RPMI8226 (cell line): ENCODE data around the gene RAPGEF5.
A peak's percentile ranks its signal among the peaks of the same experiment; 100 is the strongest.

Experiments used
- DNase-seq: peaks from one replicate; pipeline ENCODE4 v3.0.0-alpha.2; 2015

Gene RAPGEF5

DNA sequence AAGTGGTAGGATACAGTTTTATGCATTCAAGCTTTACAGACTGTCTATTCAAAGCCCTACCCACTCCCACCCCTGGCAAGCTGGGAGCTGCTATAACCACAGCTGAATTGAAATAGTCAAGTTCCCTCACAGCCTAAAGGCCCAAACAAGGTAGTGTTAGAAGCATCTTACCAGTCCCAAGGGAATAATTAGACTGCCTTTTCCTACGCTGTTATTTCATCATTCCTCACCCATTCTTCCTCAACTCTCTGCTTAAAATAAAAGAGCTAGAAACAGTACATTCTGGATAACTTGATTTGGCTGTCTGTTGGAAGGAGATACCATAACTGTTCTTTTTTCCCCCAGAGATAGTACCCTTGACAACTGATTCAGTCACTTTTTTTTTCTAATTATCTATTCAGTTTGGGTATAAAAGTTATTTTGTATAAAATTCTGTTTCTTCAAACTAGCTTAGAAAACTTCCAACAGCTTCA lies 54.0 kb downstream of the RAPGEF5 start:
- no peak for DNase-seq

DNA sequence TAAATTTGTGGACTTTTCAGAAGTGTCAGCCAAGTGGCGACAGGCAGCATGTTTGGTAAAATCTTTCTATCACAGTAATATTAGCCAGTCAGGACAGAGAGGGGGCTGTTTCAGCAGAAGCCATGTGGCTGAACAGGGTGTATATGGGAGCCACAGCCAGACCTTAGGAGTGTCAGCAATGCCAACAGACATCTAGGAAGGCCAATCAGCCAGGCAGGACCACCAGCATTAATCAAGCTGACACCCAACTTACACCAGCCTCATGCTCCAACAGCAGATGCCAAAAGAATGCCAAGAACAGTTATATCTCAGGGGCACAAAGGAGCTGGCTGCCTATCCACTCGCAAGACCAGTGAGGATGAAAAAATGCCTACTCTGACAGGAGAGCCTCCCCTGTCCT lies 54.8 kb downstream of the RAPGEF5 start:
- DNase-seq = no peak

DNA sequence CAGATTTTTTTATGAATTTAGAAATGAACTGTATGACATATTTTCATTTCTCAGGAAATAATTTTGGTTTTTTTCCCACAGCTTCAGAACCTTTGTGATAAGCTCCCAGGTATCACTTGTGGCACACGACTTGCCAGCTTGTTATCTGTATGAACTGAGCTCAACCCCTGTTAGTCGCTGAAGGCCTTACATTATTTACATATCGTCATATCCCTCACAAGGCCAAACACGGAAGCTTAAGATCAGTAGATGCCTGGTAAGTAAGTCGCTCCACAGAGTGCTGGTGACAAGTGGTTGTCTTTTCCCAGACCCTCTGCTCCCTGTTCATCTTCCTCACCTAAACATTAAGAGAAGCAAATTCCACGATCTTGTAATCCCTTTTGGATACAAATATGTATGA lies 55.2 kb downstream of the RAPGEF5 start:
- no peak for DNase-seq

DNA sequence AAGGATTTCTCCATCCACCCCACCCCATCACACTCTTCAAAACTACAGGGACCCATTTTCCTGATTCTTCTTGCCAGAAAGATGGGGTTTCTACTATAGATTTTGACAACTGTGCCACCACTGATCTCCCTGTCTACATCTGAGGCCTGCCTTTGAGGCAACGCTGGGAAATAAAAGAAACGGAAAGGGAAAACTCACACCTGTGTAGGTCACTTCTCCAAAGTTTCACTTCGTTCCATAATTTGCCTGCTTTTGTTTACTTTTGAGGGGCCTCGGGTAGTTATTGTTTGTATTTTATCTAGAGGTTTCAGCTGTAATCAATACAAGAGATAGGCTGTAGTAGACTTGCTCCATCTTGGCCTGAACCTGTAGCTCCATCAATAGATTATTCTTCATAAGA lies 56.1 kb downstream of the RAPGEF5 start:
- no peak for DNase-seq

DNA sequence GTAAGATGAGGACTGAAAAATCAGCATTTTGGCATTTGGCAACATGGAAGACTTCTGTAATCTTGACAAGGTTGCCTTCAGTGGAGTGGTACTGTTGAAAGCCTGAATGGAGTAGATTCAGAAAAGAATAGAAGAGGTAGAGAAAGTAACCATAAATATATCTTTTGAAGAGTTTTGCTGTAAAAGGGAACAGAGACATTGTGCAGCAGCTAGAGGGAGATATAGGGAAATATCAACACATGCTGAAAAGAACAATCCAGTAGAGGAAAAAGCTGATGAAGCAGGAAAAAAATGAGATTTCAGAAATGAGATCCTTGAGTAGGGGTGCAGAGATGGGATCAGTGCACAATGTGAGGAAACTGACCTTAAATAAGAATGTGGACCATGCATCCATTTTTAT lies 60.0 kb downstream of the RAPGEF5 start:
- peak; percentile 10 for DNase-seq

DNA sequence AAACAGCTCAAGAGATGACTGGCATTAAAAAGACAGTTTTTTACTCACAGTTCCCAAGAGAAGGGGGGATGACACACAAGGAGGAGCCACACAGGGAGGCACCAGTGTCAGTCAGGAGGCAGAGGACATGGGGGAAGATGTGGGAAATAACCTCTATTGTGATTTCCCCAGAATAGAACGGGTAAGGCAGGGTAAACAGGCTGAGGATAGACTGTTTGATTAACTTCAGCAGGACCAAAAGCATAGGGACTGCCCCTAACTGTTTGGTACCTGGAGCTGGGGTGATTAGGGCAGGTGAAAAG lies 60.7 kb downstream of the RAPGEF5 start:
- DNase-seq = no peak

DNA sequence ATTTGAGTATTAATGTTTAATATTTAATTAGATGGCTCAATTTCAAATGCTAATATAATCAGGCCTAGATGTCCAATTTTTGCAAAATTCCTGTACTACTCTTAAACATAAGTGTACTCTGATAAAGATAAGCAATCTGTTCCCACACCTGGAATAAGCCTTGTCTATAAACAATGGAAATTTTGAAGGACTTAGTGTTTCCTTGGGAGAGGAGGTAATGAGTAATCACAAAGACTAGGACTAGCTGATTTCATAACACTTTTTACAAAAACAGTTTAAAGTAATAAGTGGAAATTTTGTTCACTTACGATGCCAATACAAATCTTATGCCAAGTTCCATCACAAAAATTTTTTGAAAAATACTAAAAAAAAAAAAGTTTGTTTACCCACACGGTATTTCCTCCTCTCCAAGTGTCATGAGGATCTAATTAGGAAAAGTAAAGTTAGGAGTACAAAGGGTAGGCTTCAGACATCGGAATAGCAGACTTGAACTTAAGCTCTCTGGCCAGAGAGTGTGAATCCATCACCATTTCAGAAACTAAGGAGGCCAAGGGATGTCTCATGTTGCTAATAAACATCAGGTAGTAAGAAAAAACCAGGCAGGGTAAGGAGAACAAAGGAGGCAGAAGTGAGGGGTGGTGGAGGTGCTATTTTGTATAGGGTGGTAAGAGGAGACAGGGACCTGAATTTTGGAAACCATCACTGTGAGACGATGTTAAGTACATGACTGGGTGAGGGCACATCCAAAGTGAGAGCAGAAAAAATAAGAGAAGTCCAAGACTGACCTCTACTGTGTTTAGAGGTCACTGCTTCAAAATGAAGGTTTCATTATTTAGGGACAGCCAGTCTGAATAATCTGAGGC lies 61.3 kb downstream of the RAPGEF5 start:
- no peak for DNase-seq

DNA sequence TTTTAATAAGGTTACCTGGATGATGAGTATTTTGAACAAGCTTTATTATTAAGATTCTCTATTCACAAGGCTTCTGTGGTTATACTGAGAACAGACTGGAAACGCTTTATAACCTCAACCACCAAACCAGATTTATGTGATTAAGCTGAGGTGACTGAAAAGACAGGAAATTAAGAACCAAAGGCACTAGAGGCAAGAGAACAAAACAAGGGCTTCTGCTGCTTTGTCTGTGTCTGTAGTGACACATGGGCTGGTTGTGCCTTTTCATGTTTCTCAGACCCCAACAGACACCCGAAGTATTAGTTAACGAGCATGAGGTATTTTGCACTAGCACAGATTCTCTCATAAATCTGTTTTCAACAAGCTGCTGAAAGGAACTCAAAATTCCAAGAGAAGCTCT lies 64.4 kb downstream of the RAPGEF5 start:
- DNase-seq = no peak

DNA sequence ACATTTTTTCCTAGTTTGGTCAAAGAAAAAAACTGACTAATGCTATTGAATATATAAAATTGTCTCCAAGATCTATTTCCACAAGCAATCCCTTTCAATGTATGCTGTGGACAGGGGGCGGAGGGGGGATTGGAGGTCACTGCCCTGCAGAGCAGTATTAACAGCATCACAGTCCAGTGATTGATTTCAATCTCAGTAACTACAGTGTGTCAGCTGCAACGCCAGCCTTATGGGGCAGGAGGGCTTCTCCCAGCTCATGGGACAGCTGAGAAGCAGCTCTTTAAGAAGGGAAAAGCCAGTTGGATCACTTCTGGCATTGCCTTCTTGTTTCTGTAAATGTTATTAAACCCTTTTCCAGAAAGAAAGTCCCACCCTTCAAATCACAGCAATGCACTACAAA lies 65.0 kb downstream of the RAPGEF5 start:
- no peak for DNase-seq

DNA sequence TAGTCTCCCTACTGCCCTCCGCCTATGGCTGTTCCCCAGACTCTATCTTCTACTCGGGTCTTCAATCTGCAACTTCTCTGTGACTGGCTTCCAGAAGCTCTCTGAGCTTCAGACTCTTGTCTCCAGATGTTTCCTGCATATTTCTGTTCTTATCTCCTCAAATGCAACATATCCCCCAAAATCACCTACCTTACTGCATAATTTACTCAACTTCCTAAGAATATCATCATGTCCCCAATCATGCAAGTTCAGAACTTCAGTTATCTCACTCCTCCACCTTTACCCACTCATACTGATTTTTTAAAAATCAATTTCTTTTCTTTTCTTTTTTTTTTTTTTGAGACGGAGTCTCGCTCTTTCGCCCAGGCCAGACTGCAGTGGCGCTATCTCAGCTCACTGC lies 68.8 kb downstream of the RAPGEF5 start:
- no peak for DNase-seq

DNA sequence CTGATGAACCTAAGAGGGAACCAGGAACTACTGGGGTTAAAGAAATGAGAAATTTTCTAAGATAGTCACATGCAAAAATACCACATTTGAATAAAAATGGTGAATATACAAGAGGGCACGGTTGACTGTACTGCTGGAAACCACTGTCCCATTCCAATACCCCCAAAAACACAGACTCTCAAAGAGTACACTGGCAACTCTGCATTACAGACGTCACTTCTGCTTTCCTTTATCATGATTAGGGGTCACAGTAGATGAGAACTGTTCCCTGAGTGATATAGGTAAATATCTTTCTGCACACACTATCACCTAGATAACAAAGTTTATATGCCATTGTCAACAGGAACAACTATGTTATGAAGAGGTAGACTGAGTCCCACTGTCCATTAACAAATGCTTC lies 69.5 kb downstream of the RAPGEF5 start:
- DNase-seq = no peak

DNA sequence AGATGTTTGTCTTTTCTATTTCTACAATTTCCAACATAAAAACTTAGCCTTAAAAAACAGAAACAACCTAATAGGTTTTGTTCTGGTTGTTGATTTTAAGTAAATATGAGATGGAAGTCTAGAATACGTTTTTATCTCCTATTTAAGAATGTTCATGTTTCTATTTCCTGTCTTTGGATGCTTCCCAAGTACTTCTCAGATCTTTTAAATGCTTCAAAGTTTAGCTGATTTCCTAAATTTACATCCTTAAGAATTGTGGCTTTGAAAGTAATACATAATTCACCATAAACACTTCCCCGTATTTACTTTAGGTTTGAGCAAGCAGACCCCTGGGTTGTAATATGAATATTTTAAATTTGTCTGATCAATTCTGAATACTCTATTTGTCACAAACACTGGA lies 70.5 kb downstream of the RAPGEF5 start:
- DNase-seq = no peak

DNA sequence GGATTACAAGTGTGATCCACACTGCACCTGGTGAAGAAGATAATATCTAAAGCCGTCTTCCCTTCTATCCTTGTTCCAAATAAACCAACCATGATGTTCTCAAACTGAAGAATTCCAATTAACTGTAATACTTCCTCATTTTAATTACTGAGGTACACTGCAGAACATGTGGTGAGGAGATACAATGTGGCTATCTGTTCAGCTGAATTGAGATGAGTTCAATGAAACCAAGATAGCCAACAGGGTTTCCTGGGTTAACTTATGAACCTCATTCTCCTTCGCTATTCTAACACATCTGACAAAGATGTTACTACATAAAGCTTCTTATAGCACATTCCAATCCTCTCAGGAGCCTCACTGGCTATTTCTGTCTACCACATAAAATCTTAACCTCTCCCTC lies 75.5 kb downstream of the RAPGEF5 start:
- no peak for DNase-seq

DNA sequence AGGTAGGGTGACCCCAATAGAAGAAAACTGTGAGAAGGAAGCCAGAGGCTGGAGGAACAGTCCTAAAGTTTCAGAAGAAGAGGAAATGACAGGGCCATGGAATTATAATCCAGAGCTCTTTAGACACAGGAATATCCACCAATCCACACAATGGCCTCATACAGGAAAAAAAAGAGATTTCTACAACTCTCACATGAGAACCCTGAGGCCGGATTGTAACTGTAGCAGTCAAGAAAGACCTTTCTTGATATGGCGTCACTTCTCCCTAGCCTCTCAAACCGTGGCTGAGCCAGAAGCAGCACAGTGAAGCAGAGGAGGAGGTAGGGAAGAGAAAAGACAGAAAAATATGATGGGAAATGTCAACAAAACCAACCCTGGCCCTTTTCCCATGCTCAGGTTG lies 76.9 kb downstream of the RAPGEF5 start:
- no peak for DNase-seq

DNA sequence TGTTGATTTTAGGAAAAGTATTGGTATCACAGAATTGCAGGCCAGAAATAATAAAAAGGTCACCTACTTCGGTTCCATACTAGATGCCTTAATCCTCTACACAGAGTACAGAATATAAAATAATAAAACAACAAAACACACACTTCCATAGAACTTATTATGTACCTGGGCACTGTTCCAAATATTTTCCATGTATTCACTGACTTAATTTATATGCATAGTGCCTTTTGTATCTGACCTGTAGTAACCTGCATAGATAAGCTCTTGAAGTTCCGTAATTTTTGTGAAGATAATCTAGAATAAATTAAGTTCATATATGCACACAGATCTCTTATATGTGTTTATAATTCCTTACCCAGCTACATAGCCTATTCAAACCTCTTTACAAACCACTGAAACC lies 78.3 kb downstream of the RAPGEF5 start:
- no peak for DNase-seq

DNA sequence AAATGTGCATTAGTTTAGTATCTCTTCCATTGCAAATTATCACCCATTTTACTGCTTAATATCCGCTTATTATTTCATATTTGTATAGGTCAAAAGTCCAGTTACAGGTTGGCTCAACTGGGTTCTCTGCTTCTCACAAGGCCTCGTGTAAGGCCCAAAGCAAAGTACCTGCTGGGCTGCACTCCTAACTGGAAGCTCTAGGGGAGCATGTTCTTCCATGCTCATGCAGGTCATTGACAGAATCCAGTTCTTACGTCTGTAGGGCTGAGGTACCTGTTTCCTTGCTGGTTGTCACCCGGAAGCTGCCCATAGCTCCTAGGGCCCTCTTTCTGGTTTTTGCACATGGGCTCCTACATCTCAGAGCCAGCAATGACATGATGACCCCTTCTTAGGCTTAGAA lies 79.6 kb downstream of the RAPGEF5 start:
- DNase-seq = no peak

DNA sequence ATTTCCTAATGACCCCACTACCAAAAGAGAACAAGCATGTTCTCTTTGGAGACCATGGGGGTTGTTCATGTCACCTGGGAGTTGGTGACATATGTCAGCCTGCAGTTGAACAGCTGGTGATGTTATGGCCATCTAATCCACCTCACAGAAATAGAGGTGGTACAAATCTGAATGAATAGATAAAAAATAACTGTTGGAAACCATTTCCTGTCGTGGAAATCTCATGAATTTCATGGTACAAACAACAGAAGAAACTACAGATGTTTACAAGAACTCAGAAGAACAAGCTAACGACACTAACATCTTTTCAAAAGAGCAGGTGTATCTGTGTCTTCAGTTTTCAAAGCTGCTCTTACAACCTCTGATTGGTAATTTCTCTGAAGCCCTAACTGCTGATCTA lies 81.3 kb downstream of the RAPGEF5 start:
- no peak for DNase-seq

DNA sequence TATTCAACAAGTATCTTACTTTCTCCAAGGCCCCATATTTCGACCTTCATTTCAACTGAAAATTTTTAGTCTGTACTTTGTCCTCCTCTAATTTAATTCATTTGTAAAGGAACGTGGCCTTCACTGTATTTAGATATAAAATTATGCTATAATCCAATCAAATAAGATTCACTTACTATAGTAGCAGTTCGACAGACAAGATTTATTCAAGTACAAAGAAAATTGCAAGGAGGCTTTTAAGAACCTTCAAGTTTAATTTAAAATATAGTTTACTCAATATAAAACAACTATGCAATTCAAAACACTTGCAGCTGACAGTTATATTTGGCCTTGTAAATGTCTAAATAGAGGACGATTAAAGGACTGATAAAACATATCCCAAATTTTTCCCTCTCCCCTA lies 85.6 kb downstream of the RAPGEF5 start:
- no peak for DNase-seq

DNA sequence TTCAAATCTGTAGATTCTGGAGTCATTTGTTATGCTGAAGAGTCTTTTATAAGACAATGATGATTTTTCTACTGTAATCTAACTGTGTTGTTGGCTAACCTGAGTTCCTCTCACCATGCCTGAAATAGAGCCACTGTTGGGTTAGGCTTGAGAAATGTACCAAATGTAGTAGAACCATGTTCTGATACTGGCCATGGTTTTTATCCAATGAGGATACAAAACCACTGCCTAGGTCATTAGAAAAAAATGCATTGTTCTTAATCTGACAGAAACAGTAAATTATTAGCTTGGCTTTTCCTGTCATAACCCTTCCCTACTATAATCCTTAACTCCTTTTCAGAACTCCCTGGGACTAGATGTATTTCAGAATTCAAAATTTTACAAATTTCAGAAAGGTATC lies 86.6 kb downstream of the RAPGEF5 start:
- DNase-seq = no peak

DNA sequence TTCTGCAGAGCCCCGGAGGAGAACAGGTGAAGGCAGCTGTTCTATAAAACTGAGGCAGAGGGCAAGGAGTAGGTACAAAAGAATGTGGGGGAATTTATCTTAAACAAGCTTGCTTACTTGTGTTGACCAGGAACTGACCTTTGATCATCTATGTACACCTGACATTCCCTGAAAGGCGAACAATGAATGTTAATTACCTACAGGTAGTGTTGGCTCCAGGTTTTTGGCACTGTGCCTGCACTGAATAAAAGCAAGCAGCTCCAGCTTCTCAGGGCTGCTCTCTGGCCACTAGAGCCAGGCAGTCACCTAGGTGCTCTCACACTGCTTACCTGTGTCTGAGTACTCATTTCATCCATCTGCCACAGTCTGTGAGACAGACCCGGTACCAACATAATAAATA lies 87.0 kb downstream of the RAPGEF5 start:
- DNase-seq = peak; percentile 56

DNA sequence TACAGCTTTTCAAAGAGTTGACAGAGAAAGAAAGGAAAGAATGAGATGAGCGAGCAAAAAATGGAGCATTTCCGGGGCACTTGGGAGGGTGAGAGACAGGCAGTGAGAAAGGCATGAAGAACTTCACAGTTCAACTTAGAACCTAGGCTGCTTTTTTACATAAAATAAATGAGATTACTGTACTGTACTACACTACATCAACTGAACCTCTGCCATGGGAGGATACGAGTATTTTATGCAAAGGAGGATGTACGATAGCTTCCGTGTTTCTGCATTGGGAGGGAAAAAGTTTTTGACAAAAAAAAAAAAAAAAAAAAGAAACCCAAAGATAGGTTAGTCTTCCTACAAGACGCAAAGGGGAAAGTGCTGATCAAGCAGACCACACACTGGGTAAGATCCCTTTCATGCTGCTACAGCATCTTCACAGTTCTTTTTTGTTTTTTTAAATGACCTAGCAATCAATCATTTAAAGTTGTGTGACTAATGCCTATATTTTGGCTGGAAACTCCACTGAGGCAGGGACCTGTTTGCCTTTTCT lies 88.0 kb downstream of the RAPGEF5 start:
- DNase-seq = peak; percentile 62

DNA sequence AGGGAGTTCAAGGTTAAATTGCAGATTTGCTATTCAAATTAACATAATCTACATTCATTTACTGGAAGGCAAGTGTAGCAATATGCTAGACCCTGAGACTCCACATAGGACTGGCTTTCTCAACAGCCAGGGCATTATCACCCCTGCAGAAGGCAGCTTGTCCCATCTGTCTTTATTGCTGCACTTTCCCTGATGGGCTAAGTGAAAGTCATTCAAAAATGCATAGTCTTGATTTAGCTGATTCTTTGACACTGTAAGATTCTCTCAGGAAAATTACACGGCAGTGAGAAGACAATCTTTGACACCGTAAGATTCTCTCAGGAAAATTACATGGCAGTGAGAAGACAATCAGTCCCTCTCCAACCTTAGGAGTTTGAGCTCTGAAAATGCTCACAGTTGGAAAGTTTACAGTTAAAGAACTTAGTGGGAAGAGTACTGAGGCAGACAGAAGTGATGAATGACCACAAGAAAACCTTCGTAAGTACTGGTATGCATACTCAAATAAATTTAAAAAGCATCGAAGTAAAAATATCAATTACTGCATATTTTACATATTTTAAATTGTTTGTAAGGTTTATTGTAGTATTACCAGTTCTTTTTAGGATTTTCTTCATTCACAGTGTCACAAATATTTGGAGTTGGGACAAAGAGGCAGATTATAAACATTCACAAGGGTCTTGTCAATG lies 88.9 kb downstream of the RAPGEF5 start:
- no peak for DNase-seq

DNA sequence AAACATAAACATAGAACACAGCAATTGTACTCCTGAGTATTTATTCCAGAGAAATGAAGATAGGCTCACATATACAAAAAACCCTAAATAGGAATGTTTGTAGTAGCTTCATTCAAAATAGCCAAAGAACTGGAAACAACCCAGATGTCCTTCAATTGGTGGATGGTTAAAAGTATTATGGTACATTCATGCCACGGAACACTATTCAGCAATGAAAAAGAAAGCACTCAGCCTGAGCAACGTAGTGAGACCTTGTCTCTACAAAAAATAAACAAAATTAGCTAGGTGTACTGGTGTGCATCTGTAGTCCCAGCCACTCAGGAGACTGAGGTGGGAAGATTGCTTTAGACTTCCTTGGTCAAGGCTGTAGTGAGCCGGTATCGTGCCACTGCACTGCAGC lies 94.4 kb downstream of the RAPGEF5 start:
- DNase-seq = no peak

DNA sequence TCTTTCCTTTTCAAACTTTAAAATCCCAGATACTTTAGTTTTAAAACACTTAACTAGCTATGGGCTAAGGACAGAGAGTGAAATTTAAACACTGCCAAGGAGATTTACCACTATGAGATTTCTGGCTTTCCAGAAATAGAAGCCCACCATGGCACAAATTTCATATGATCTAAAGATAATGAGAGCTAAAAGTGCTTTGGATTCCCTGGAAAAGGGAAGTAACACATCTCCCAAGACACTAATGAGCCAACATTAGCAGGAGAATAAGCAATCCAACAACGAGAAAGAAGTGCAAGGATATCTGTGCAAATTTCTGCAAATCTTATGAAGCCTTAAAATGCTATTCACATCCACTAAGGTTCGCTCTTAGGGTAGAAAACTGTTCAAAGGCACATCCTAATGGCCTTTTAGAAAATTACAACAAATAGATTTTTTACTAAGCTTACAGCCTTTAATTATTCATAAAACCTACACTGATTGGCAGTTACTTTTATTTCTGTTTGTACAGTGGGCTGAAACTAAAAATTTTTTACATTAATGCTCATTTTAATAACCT lies 100.3 kb downstream of the RAPGEF5 start:
- no peak for DNase-seq
